T-helper 22 cell (primary cell): ENCODE measurements around the gene ORC5.

ENCODE experiments used
- DNase-seq: peaks from one replicate; pipeline ENCODE4 v3.0.0-alpha.2; 2020; ENCODE audit warnings: low read depth

Gene ORC5

GRCh38 chr7:104124893-104125477 is 82.8 kb downstream of the ORC5 start:
- DNase-seq = no peak

GRCh38 chr7:104124469-104124868 is 83.3 kb downstream of the ORC5 start:
- no peak for DNase-seq

DNA sequence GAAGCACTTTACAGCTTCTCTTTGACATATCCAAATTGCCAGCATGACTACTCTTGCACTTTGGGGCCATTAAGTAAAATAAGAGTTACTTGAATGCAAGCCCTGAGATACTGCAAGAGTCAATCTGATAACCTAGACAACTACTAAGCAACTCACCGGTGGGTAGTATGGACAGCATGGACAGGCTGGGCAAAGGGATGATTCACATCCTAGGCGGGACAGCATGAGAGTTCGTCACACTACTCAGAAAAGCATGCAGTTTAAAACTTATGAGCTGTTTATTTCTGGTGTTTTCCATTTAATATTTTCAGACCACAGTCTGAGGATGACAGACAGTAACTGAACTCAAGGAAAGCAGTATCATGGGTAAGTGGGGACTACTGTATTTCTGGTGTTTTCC is 84.0 kb downstream of the ORC5 start:
- DNase-seq = no peak

- no peak for DNase-seq
These were observed 94.0 kb downstream of the ORC5 start for GRCh38 chr7:104113788-104114187.

DNA sequence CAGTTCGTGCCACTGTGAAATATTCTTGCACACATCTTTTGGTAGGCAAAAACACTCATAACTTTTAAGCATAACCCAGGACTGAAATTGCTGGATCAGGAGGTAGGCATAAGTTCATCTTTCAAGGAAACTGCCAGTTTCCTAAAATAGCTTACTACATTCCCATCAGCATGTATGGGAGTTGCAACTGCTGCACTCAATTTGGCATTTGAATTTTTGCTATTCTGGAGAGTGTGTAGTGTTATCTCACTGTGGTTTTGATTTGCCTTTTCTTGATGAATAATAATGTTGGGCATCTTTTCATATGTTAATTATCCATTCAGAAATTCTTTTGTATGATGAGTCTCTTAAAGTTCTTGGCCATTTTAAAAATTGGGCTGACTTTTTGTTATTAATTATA is 95.2 kb downstream of the ORC5 start:
- DNase-seq = no peak

DNA sequence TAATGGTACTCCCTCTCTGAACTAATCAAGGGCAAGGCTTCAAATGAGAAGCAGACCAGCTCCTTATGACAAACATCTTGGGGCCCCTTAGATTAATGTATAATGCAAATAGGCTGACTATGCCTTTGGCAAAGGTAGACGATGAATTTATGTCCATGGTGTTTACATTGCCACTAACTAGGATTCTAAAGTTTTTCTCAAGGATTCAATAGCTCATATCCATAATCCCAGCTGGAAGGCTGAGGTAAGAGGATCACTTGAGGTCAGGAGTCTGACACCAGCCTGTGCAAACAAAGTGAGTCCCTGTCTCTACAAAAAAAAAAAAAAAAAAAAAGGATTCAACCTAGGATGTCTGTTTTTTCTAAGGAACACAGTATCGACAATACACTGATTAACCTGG is 96.5 kb downstream of the ORC5 start:
- DNase-seq = no peak

DNA sequence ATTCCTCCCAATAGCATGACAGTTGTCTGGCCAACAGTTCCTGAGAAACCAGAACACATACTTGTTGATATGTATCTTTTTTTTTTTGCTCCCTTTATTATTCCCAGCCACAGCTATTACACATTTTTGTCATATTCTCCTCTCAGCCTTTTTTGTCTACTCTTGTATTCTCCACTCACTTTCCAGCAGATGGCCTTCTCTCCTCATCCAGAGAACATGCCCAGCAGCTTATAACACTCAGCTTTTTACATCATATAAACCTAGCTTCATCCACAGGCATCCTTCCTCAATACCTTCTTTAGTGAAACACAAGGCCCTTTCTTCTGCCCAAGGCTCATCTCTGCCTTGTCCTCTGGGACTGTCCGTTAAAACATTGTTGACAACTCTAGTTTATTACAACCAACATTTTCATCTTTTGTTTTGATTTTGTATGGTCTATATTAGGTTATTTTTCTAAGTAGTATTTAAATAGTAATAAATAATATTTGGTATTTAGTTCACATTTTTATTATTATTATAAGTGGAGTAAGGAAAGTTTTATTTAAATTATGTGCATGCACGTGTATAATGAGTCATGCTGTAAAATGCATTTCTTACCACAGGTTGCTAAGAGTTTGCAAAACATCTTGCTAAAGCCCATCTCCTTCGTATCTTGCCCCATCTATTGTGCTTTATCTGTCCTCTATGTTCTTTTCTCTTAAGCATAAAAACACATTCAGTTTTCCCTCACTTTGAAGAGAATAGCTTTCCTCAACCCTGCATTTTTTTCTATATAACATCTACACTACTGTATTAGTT is 101.5 kb downstream of the ORC5 start:
- DNase-seq = no peak

- DNase-seq = no peak
These were observed 108.9 kb downstream of the ORC5 start for GRCh38 chr7:104098890-104099289.

- DNase-seq = no peak
These were observed 111.1 kb downstream of the ORC5 start for GRCh38 chr7:104096683-104097082.

- no peak for DNase-seq
These were observed 114.7 kb downstream of the ORC5 start for GRCh38 chr7:104093127-104093526.

GRCh38 chr7:104091242-104091641 is 116.6 kb downstream of the ORC5 start:
- DNase-seq = no peak

GRCh38 chr7:104089612-104090011 is 118.2 kb downstream of the ORC5 start:
- DNase-seq = no peak

DNA sequence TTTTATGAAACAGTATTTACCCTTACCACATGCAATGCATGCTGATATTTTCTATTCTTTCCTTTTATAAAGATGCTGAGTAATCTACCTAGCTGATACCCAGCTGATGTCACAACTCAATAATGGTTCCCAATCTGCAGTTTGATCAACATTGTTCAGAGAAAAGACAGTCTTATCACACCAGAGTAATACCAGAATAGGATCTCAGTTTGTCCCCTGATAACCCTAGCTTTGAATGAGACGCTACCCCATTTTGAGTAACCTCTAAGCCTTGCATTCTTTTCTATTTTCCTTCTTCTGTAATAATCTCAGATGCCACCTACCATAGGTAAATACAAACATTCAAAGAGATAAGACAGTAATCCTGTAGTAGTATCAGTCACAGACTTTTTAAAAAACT is 118.8 kb downstream of the ORC5 start:
- no peak for DNase-seq
